NCI-H1417 treated with DMSO at 0.1 percent for 48 hours (cell line): ENCODE measurements around the gene PARP15.
"Not testable (repeated sequence)": the region's sequence is repeated elsewhere in the genome, so short reads cannot be mapped to it uniquely, and the experiment has no call there.

Source experiments
- DNase-seq: peaks from one replicate; lab custom pipeline; 2025; lab: John Stamatoyannopoulos, UW

PARP15 gene

DNA sequence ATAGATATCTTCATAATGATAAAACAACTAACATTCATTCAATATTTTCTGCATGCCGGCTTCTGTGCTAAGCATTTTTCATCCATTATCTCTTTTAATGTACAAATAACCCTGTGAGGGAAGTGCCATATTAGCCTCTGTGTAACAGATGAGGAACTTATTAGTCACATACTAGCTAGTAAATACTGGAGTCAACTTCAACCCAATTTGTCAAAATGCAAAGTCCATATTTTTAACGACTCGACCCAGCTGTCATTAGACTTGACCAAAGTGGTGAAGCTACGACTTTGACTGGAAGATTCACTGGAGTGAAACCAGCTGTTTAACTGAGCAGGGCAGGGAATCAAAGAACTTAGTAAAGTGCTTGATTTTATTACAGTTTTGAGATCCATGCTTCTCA lies 41.6 kb downstream of the PARP15 start:
- no peak for DNase-seq

DNA sequence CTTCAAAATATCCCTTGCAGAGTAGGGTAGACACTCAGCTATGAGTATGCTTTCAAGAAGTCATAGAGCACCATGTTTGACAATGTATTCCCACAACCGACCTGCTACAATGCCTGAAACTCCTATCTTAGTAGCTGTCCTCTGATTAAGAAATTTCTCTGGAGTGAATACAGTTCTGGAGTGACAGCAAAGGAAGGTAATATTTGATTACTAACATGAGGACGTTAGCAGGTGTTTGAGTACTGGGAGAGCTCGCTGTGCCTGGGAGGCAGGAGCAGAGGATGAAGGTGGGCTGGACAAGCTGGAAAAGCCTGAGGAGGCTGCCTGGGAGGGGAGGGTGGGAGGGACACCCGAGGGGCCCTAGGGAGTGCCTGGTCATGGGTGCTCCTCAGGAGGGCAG lies 42.9 kb downstream of the PARP15 start:
- no peak for DNase-seq

DNA sequence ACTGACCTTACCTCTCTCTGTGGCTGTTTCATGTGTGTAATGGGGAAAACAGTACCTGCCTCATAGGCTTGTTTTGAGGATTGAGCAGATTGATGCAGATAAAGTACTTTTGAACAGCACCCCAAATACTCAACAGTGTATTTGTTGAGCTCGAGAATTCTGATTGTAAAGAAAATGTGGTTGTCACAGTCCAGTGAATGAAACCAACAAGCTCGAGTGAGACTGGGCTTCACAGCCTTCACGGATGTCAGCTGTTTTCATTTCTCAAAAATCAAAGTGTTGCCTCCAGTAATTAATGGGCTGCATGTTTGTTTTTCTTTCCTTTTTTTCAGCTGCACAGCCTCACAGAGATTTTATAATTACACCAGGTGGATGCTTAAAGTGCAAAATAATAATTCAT lies 43.7 kb downstream of the PARP15 start:
- DNase-seq = peak; percentile 67

DNA sequence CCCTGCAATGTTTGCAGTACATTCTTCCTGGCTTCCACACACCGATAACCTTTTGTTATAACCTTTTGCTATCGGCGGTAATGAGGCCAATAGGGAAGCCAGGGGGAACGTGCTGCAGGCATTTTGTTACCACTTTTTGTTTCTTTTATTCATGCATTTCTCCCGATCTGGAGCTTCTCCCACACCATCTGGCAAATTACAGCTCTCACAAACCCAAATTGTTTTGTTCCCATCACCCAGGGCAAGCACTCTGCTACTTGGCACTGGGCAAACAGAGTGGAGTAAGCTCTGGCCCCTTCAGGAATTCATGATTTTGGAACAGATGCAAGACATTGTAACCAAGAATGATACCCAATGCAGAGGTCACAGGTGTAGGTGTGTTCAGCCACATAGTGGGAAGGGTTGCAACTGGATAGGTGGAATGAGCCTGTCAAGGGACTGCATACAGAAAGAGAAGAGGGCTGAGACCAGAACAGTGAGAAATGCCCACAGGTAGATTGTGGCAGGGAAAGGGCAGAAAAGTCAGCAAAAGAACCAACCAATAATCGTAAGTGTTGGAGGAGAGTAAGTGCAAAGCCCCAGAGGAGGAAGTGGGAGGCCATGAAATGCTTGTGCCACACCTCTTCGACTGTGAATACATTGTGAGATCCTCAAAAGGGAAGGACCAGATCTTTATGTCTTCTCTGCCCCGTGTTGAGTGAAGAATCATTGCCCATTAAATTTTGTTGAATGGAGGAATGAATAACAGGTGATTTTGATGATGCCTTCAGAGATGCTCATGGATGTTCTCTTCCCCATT lies 45.8 kb downstream of the PARP15 start:
- DNase-seq = no peak

DNA sequence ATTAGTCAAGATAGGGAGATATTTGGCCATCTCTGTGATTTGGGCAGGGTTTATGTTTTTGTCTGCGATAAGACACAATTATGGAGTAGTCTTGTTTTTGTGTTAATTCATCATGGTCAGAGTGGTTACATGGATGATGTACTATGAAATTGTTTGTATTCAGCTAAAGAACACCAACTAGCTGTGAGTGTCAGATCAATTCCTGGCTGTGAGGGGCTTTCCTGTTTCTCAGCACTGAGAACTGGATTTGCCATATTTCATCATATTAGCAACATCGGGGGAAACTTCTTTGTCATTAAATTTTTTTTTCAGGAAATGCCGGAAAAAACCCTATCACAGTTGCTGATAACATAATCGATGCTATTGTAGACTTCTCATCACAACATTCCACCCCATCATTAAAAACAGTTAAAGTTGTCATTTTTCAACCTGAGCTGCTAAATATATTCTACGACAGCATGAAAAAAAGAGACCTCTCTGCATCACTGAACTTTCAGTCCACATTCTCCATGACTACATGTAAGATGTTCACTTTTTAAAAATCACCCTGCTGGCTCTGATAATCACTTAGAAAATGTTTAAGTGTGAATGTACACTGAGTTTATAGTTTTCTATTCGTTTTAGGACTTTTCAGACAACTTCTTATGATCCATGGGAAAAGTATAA lies 49.2 kb downstream of the PARP15 start:
- DNase-seq = no peak

DNA sequence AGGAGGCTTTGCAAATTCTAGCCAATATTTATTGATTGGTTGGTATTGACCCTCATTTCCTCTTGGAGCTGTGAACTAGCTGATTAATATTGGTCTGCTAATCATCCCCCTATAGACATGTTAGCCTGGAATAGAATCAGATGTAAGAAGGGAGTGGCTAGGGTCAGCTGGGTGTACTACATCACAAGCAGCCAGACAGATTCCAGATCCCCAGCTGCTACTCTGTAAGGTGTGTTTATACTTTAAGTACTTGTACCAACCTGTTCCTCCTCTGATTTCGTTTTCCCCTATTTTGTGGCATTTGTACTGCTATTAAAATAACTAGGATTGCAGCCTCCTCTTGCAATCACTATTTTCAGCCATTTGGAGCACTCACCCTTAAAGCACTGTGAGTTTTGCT lies 49.9 kb downstream of the PARP15 start:
- DNase-seq = no peak

DNA sequence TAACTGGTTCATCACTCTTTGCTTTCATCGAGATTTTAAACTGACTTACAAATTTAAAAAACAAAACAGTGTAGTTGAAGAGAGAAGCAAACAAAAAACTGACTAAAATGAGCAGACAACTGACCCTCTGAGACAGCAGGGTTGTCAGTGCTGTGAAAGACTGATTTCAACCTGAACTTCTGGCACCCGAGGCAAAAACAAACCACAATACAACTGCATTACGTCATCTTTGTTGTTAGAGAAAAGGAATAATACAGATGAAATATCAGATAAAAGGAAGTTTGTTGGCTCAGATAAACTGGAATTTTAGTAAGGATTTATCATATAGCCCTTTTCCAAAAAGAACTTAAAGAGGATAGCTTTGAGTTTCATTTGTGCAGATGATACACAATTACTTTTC lies 51.1 kb downstream of the PARP15 start:
- DNase-seq = no peak

DNA sequence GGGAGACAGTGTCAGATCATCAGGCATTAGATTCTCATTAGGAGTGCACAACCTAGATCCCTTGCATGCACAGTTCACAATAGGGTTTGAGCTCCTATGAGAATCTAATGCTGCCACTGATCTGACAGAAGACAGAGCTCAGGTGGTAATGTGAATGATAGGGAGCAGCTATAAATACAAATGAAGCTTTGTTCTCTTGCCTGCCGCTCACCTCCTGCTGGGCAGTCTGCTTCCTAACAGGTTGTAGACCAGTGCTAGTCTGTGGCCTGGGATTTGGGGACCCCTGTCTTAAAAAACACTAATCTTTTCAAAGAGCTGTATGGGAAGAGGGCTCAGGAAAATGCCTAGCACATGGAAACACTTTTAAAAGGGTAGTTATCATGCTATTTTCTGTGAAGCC lies 52.3 kb downstream of the PARP15 start:
- no peak for DNase-seq

DNA sequence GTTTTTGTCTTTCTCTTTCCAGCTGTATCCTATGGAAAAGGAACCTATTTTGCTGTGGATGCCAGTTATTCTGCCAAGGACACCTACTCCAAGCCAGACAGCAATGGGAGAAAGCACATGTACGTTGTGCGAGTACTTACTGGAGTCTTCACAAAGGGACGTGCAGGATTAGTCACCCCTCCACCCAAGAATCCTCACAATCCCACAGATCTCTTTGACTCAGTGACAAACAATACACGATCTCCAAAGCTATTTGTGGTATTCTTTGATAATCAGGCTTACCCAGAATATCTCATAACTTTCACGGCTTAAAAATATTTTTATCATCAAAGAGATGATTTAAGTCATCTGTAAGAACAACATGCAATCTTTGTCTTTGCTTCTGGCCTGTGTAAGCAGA lies 58.3 kb downstream of the PARP15 start:
- DNase-seq = no peak

DNA sequence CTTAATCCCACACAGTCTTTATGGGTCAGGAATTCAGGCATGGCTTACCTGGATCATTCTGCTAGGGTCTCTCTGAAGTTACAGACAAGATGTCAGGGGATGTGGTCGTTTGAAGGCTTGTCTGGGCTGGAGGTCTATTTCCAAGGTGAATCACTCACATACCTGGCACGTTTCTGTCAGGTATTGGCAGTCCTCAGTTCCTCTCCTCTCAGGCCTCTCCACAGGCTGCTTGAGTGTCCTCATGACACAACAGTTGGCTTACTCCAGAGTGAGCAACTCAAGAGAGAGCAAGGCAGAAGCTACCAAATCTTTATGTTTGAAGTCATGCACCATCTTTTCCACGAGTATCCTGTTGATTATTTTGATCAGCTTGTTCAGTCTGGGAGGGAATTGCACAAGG lies 59.2 kb downstream of the PARP15 start:
- no peak for DNase-seq

DNA sequence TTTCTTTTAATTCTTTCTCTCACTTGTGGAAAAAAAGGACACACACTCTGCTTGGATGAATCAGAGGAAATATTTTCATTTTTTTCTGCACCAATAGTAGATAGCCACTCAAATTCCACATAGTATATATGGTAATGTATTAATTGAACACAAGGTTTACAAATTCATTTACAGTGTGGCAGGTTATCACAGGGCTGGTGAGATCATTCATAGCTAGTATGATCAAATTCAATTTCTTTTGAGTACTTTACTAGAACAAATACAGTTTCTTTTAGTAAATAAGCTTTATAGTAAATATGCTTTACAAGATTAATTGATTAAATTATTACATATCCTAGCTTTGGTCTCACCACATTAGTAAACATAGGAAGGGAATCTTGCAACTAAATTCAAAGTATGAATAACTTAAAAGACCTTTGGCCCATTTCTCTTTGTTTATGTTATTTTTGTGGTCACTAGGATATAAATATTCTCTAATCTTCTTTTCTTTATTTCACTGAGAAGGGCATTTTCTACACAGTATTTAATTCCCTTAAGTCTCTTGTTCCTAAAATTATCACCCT lies 63.1 kb downstream of the PARP15 start:
- no peak for DNase-seq

DNA sequence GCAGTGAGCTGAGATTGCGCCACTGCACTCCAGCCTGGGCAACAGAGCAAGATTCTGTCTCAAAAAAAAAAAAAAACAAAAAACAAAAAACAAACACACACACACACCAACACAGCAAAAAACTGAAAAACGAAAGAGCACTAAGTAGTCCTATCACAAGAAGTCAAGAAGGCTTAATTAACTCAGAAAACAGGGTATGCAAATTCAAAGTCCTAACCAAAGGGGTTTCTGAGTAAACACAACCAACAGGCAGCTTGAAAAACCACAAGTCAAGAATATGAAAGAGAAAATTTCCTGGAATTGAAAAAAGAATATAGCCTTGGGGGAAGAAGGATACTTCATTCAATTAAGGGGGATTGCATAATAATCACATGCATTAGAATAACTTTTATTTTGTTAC lies 65.5 kb downstream of the PARP15 start:
- DNase-seq = no peak

DNA sequence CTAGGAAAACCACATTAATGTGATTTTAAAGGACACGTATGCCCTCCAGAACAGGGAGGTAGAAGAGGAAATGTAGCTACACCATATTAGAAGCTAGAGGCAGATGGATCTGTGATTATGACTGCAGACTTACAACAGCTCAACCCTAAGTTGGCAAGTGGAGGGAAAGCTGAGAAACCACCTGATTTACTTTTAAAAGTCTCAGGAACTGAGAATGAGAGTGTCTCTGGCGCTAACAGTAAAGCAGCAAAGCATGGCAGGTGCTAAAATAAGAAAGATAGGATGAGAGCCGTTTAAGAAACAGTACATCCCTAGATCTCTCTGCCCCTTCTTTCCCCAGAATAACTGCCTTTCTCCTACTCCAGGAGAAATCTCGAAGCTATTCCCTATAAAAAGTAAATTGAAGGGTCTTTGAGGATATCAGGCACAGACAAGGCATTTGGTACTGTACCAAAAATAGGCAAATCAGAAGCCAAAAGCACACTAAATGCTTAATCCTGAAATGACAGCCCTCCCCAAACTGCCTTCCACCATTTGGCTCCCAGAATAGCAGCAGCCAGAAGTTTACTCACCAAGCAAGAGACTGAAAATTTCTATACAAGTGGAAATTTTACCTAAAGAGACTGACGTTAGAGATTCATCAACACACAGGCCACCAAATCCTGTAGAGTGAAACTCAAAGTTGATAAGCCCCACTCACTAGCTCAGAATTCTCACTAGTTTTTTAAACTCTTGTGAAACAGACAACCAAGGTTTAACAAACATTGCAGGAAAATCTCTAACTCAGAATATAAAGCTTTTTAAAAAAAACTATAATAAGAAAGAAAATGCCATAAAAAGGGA lies 68.9 kb downstream of the PARP15 start:
- no peak for DNase-seq

DNA sequence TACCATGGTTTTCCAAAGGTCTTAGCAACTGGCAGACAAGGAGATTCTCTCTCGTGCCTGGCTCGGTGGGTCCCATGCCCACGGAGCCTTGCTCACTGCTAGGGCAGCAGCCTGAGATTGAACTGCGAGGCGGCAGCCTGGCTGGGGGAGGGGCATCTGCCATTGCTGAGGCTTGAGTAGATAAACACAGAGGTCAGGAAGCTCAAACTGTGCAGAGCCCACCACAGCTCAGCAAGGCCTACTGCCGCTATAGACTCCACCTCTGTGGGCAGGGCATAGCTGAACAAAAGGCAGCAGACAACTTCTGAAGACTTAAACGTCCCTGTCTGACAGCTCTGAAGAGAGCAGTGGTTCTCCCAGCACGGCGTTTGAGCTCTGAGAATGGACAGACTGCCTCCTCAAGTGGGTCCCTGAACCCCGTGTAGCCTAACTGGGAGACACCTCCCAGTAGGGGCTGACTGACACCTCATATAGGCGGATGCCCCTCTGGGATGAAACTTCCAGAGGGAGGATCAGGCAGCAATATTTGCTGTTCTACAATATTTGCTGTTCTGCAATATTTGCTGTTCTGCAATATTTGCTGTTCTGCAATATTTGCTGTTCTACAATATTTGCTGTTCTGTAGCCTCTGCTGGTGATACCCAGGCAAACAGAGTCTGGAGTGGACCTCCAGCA lies 73.9 kb downstream of the PARP15 start:
- DNase-seq = not testable (repeated sequence)

DNA sequence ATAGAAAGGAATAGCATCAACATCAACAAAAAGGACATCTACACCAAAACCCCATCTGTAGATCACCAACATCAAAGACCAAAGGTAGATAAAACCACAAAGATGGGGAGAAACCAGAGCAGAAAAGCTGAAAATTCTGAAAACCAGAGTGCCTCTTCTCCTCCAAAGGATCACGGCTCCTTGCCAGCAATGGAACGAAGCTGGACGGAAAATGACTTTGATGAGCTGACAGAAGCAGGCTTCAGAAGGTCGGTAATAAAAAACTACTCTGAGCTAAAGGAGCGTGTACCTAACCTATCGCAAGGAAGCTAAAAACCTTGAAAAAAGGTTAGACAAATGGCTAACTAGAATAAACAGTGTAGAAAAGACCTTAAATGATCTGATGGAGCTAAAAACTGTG lies 74.5 kb downstream of the PARP15 start:
- DNase-seq = not testable (repeated sequence)

DNA sequence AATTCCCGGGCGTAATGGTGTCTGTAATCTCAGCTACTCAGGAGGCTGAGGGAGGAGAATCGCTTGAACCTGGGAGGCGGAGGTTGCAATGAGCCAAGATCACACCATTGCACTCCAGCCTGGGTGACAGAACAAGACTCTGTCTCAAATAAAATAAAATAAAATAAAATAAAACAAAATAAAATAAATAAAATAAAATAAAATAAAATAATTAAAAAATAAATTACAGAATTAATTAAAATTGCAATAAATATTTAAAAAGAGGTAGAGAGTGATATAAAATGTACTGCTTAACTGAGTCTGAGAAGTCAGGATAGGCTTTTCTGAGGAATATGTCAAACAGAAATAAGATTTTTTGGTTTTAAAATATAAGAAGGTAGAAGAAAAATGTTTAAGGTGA lies 80.9 kb downstream of the PARP15 start:
- not testable (repeated sequence) for DNase-seq

DNA sequence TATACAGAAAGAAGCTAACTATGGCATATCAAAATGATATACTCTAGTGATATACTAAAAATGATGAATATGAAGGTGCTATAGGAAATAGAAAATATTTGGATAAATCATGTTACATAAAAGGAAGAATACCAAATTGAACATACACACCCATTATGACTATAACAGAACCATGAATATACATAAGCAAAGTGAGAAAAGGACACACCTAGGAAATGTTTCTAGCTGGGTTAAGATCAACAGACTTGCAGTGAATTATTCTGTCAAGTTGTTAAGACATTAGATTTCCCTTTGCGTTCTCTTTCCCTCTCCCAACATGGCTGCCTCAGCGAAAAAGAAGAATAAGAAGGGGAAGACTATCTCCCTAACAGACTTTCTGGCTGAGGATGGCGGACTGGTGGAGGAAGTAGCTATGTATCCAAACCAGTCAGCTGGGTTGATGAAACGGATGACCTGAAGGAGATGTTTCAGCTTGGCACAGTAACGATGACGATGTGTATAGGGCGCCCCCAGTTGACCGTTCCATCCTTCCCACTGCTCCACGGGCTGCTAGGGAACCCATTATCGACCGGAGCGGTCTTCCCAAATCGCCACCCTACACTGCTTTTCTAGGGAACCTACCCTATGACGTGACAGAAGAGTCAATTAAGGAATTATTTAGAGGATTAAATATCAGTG lies 83.0 kb downstream of the PARP15 start:
- DNase-seq = no peak

DNA sequence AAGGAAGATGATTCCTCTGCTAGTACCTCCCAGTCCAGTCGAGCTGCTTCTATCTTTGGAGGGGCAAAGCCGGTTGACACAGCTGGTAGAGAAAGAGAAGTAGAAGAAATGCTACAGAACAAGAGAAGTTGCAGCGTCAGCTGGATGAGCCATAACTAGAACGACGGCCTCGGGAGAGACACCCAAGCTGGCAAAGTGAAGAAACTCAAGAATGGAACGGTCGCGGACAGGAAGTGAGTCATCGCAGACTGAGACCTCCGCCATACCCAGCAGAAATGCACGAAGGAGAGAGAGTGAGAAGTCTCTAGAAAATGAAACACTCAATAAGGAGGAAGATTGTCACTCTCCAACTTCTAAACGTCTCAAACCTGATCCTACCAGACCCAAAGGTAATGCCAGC lies 84.2 kb downstream of the PARP15 start:
- DNase-seq = no peak

DNA sequence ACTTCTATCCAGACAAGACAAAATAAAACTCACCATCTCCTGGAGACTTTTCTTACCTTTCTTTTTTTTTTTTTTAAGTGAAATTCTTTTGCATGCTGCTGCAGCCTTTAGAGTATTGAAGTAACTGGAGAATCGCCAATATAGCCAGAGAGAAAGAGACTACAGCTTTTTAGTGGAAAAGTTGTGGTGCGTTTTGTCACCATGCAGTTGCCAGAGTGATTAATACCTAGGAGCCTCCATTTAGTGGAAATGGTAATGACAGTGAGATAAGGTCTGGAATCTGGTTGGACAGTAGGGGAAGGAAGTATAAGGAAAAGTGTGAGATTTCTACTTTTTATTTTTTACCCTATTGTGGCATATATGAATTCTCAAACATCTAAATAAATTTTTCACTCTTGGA lies 85.1 kb downstream of the PARP15 start:
- DNase-seq = no peak

DNA sequence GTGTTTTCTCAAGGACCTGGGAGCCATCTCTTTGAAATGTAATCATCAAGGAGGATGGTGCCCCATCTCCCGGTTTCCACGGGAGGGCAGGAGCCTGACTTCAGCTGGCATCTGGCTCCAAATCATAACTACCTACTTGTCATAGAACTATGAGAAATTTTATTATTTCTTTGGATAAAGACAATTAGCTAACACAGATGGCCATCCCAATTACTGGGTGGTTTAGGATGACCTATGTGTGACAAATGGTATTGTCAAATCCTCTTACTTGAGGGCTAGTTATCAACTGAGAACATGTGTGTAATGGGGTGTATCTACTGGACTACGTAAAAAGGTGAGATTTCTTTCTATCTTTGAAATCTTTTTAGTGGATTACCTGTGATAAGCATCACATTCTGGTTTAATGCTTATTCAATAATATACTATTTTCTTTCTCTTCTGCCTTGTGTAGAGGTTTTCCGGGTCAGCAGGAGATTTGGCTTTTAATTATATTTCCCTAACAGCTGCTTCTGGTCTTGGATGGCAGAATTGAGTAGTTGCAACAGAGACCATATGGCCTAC lies 87.9 kb downstream of the PARP15 start:
- no peak for DNase-seq

DNA sequence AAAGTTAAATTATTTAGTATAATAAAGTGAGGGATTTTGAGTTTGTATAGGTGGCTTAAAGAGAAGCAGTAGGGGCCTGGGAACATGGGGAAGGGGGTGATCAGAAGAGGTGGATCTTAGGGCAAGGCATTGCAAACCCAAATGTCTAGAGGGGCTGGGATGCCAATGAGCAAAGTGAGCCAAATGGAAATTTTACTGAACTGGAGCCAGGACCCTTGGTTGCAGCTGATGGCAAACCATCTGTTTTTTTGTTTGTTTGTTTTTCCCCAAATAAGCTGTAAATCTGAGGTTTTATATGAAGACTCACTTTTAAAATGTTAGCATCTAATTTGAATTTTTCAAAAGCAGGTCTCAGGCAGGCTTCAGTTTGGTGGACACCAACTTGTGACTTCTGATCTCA lies 88.4 kb downstream of the PARP15 start:
- no peak for DNase-seq
